HepG2 (cell line): ENCODE results near the gene NKAIN4. TPM values are rescaled to one million over a fixed set of nuclear protein-coding genes. Genes with fewer than 3 reads are reported as not detected.

Experiments
- ATAC-seq: fragments of 200-7000 bp; cut with Tn5 transposase; 3 replicates; pipeline ENCODE4 v1.9.1; 2020; ENCODE audit warnings: mild to moderate bottlenecking, moderate library complexity
- BruUV-seq: library from RNA; stranded (reverse); fragments of 400-500 nt; replicated peaks from 2 replicates; lab custom pipeline; 2021; lab: Mats Ljungman, UMichigan
- CTCF ChIA-PET: fragments of 300-600 bp; formaldehyde crosslinking; extraction: SDS; loops from one replicate; lab custom pipeline; 2021; ENCODE audit warnings: low total read pairs, inconsistent platforms, low intra/inter-chr PET ratio; lab: Yijun Ruan, JAX
- POLR2A ChIA-PET: fragments of 350-600 bp; sonication (Branson Sonifier 250); formaldehyde crosslinking; loops from one replicate; lab custom pipeline; 2020; ENCODE audit warnings: antibody characterized with exemption, inconsistent platforms; lab: Yijun Ruan, JAX
- DNase-seq: peaks from one replicate; pipeline ENCODE4 v3.0.0-alpha.2; 2015; ENCODE audit warnings: low spot score
- FAIRE-seq: peaks from 3 replicates; lab custom pipeline; 2011; peaks lifted over from hg19 to GRCh38; lab: Jason Lieb, UNC
- H2AFZ ChIP-seq: one replicate; pipeline ENCODE4 v1.6.1; 2011; ENCODE audit warnings: low read length, inconsistent platforms
- H3K27ac ChIP-seq: fragments of 300-600 bp; 3 replicates; pipeline ENCODE4 v1.8.0; 2011; ENCODE audit warnings: mixed run types, mild to moderate bottlenecking, mixed read lengths, low read length, inconsistent platforms; ENCODE audit not compliant: insufficient read depth; ENCODE audit errors: extremely low read length
- H3K27me3 ChIP-seq, 2 experiments: fragments of 200-600 bp in 1 of 2; 2 replicates in 1 of 2; 3 replicates in 1 of 2; pipeline versions ENCODE4 v1.6.0 to v1.8.0; 2011; ENCODE audit warnings: low read length in 2 of 2, mild to moderate bottlenecking in 2 of 2, moderate library complexity in 2 of 2, inconsistent platforms in 1 of 2; ENCODE audit not compliant: insufficient read depth in 2 of 2, control insufficient read depth in 1 of 2
- H3K36me3 ChIP-seq, 2 experiments: fragments of 200-600 bp in 1 of 2; replicated peaks in 1 of 2; 2 replicates in 1 of 2; 3 replicates in 1 of 2; pipeline versions ENCODE4 v1.5.1 to v1.8.0; 2011; ENCODE audit warnings: low read length in 2 of 2, inconsistent platforms in 1 of 2; ENCODE audit not compliant: insufficient read depth in 2 of 2, control insufficient read depth in 1 of 2
- H3K4me1 ChIP-seq: 2 replicates; pipeline ENCODE4 v1.5.1; 2012; ENCODE audit warnings: low read length, inconsistent platforms; ENCODE audit not compliant: insufficient read depth
- H3K4me2 ChIP-seq: 2 replicates; pipeline ENCODE4 v1.6.0; 2011; ENCODE audit warnings: low read depth, low read length, inconsistent platforms
- H3K4me3 ChIP-seq, 3 experiments: fragments of 200-600 bp in 1 of 3; sonication (generic), shearing (Covaris generic) in 1 of 3; replicated peaks in 1 of 3; 2 replicates each; pipeline ENCODE4 v1.5.1; 2011 to 2016; ENCODE audit warnings: low read length in 3 of 3, inconsistent platforms in 2 of 3, low read depth in 2 of 3, mild to moderate bottlenecking in 2 of 3, control low read depth in 1 of 3, mixed read lengths in 1 of 3; ENCODE audit not compliant: insufficient read depth in 1 of 3
- H3K79me2 ChIP-seq: one replicate; pipeline ENCODE4 v1.6.1; 2011; ENCODE audit warnings: low read length, inconsistent platforms; ENCODE audit not compliant: insufficient read depth
- H3K9ac ChIP-seq: 2 replicates; pipeline ENCODE4 v1.6.0; 2011; ENCODE audit warnings: mild to moderate bottlenecking, low read depth, low read length, inconsistent platforms; ENCODE audit not compliant: insufficient read depth
- H3K9me3 ChIP-seq: 2 replicates; pipeline ENCODE4 v1.5.1; 2012; ENCODE audit warnings: mild to moderate bottlenecking, low read length
- H4K20me1 ChIP-seq: 2 replicates; pipeline ENCODE4 v1.6.0; 2011; ENCODE audit warnings: inconsistent platforms, mild to moderate bottlenecking, low read length, moderate library complexity; ENCODE audit not compliant: insufficient read depth
- CBX2 ChIP-seq, 2 experiments: fragments of 200-600 bp in 1 of 2; sonication (generic); formaldehyde crosslinking in 1 of 2; IDR thresholded peaks; 2 replicates each; pipeline versions ENCODE4 v1.7.0 to v1.8.1; 2018 to 2022; ENCODE audit warnings: low read depth in 2 of 2, low read length in 1 of 2, mild to moderate bottlenecking in 1 of 2, missing genetic modification reagents in 1 of 2
- RBFOX2 ChIP-seq: fragments of 200-400 bp; formaldehyde crosslinking; IDR thresholded peaks from 2 replicates; pipeline ENCODE4 v1.6.1; 2017; ENCODE audit warnings: low read depth, mild to moderate bottlenecking, low read length
- RBM22 ChIP-seq: fragments of 200-400 bp; formaldehyde crosslinking; optimal IDR thresholded peaks from 2 replicates; pipeline ENCODE3; 2017; ENCODE audit warnings: mild to moderate bottlenecking, low read length, moderate library complexity
- XBP1 ChIP-seq: sonication (generic); formaldehyde crosslinking; IDR thresholded peaks from 2 replicates; pipeline ENCODE4 v1.5.0; 2020; ENCODE audit warnings: missing genetic modification reagents
- XRCC5 ChIP-seq: fragments of 200-400 bp; formaldehyde crosslinking; optimal IDR thresholded peaks from 2 replicates; pipeline ENCODE3; 2017; ENCODE audit warnings: mild to moderate bottlenecking, low read length
- ZBTB38 ChIP-seq: sonication (generic); formaldehyde crosslinking; IDR thresholded peaks from 2 replicates; pipeline ENCODE4 v1.5.1; 2020; ENCODE audit warnings: mild to moderate bottlenecking, missing genetic modification reagents
- ZFX ChIP-seq: sonication (generic); formaldehyde crosslinking; IDR thresholded peaks from 2 replicates; pipeline ENCODE4 v1.4.0; 2020; ENCODE audit warnings: mild to moderate bottlenecking, low read depth, missing genetic modification reagents, moderate library complexity
- ZKSCAN5 ChIP-seq: sonication (generic); formaldehyde crosslinking; IDR thresholded peaks from 2 replicates; pipeline ENCODE4 v1.5.1; 2020; ENCODE audit warnings: mild to moderate bottlenecking, missing genetic modification reagents
- ZNF274 ChIP-seq: sonication (generic); formaldehyde crosslinking; IDR thresholded peaks from 2 replicates; pipeline ENCODE4 v1.5.1; 2020; ENCODE audit warnings: mild to moderate bottlenecking, missing genetic modification reagents
- ZNF354B ChIP-seq: sonication (generic); formaldehyde crosslinking; IDR thresholded peaks from 2 replicates; pipeline ENCODE4 v1.8.0; 2022; ENCODE audit warnings: mild to moderate bottlenecking, missing genetic modification reagents
- ZNF850 ChIP-seq: sonication (generic); formaldehyde crosslinking; conservative IDR thresholded peaks from 2 replicates; pipeline ENCODE4 v1.9.0; 2021; ENCODE audit warnings: mild to moderate bottlenecking, missing genetic modification reagents
- WGBS: methylation state at CpG from one replicate; pipeline ENCODE4 v1.1.6; 2017; ENCODE audit warnings: low lambda C conversion rate; 5-methylcytosine and 5-hydroxymethylcytosine counted together
- in situ Hi-C: cut with HindIII; loops from 2 replicates; pipeline ENCODE4 v1.10.0; 2017; ENCODE audit warnings: low pct_unique_long_range_greater_than_20kb; ENCODE audit not compliant: extremely low pct_ligation_motif_present
- intact Hi-C: fragments of 100-400 bp; cut with micrococcal nuclease; formaldehyde crosslinking; loops from one replicate; pipeline ENCODE4 v1.10.0; 2022; ENCODE audit not compliant: unreplicated experiment
- polyA plus RNA-seq, 8 experiments: library from polyadenylated mRNA; depleted of rRNA in 3 of 8; stranded (reverse) in 7 of 8; unstranded in 1 of 8; fragments of >200 nt; fragmentation: Illumina TruSeq in 4 of 8; extraction: Trizol in 4 of 8; gene quantifications; 2 replicates each; pipeline versions ENCODE4 v1.2.1 to v1.2.3, GENCODE V29; 2011 to 2016; ENCODE audit warnings: low read depth in 4 of 8, missing spikeins in 1 of 8, mixed read lengths in 1 of 8; ENCODE audit not compliant: insufficient read depth in 1 of 8
- total RNA-seq, 5 experiments: library from RNA; depleted of rRNA; stranded (reverse); fragments of >200 nt; fragmentation: Illumina TruSeq; extraction: Trizol; gene quantifications; 2 replicates each; pipeline ENCODE4 v1.2.3, GENCODE V29; 2016; ENCODE audit warnings: low read depth in 1 of 5
- TF ChIP-seq, protein P1 (sequence below): sonication (generic); formaldehyde crosslinking; IDR thresholded peaks from 2 replicates; pipeline ENCODE4 v1.9.0; 2021; ENCODE audit warnings: missing genetic modification reagents, borderline replicate concordance
- TF ChIP-seq, protein P2 (sequence below): sonication (generic); formaldehyde crosslinking; IDR thresholded peaks from 2 replicates; pipeline ENCODE4 v1.9.0; 2021; ENCODE audit warnings: missing genetic modification reagents, borderline replicate concordance
- TF ChIP-seq, protein P3 (sequence below): sonication (generic); formaldehyde crosslinking; IDR thresholded peaks from 2 replicates; pipeline ENCODE4 v1.4.0; 2020; ENCODE audit warnings: mild to moderate bottlenecking, missing genetic modification reagents
- TF ChIP-seq, protein P4 (sequence below): fragments of 450-650 bp; IDR thresholded peaks from 2 replicates; pipeline ENCODE4 v1.6.1; 2016
- TF ChIP-seq, protein P5 (sequence below): IDR thresholded peaks from 2 replicates; pipeline ENCODE4 v1.6.1; 2016; ENCODE audit warnings: missing compliant biosample characterization, missing genetic modification reagents, borderline replicate concordance

The NKAIN4 gene
- total and polyA plus RNA-seq, 2 of the 13 experiments (the other 11 are each of a cell fraction or from before 2014, with no cell fraction given): not detected

DNA sequence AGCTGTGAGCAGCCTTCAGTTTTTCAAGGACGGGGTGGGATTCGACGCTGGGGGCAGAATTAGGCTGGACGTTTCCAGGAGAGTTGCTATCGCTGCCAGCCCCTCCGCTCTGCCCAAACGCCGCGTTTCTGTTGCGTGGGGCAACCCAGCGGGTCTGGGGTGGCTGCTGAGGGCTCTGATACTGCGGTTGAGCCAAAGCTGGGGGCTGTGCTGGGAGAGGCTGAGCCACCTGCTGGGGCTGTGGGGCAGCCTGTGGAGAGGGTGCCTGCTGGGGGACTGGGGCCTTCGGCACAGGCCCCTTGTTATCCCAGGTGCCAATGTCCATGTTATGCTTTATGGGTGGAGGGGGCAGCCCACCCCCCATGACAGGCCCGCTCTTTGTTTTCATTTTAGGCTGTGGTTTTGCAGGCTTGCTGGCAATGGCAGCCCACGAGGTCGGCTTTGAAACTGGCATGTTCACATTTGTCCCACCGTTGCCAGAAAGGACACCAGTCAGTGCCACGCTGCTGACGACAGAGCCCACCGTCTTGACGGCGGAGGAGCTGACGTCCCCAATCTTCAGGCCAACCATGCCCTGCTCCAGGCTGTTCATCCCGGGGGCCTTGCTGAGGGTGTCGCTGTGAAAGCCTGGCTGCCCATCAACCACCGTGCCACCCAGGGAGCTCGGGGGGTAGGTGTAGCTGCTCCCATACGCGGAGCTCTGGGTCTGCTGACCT, 51.3 kb downstream of the NKAIN4 start (continued):
- TF ChIP-seq, protein P1, sequence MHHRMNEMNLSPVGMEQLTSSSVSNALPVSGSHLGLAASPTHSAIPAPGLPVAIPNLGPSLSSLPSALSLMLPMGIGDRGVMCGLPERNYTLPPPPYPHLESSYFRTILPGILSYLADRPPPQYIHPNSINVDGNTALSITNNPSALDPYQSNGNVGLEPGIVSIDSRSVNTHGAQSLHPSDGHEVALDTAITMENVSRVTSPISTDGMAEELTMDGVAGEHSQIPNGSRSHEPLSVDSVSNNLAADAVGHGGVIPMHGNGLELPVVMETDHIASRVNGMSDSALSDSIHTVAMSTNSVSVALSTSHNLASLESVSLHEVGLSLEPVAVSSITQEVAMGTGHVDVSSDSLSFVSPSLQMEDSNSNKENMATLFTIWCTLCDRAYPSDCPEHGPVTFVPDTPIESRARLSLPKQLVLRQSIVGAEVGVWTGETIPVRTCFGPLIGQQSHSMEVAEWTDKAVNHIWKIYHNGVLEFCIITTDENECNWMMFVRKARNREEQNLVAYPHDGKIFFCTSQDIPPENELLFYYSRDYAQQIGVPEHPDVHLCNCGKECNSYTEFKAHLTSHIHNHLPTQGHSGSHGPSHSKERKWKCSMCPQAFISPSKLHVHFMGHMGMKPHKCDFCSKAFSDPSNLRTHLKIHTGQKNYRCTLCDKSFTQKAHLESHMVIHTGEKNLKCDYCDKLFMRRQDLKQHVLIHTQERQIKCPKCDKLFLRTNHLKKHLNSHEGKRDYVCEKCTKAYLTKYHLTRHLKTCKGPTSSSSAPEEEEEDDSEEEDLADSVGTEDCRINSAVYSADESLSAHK (CRISPR knock-in tag): no peak
- TF ChIP-seq RBFOX2: 0 out of 2 replicates have a peak, but pooled peaks have one; percentile 37
- TF ChIP-seq, all 625 proteins: peak for 4

DNA sequence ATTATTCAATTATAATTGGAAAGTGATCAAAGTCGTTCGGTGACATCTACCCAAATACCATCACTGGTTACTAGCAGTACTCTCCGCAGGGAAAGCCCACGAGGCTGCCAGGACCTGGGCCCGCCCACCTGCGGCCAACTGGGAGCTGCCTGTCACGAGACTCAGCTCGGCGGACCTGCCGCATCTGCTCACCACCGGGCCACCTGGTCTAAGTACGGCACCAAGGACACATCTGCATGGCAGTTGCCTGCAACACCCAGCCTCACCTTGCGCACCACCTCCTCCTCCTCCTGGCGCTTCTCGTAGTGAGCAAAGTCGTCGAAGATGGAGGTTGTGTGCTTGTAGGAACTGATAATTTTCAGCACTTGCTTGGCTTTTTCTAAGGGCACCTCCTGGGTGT, 52.2 kb downstream of the NKAIN4 start:
- intact Hi-C loops: no loop called here
- 97% methylated on average over 17 of the region's 17 CpGs for WGBS
- Histone ChIP-seq H3K4me1 (peaks cover 30% of the 10 kb centered on the region), H3K9ac (no peak overlapping the region), H3K9me3 (no peaks in the 10 kb centered on the region), H3K27me3 (no peaks in the 10 kb centered on the region), H2AFZ (no peak overlapping the region), H3K4me2 (no peak overlapping the region), H4K20me1 (peaks cover 85% of the 10 kb centered on the region), H3K27ac (no peak overlapping the region), H3K4me3 (no peak overlapping the region), H3K79me2 (peaks cover 72% of the 10 kb centered on the region), H3K36me3 (peaks cover 61 to 81% of the 10 kb centered on the region in 2 experiments)
- POLR2A ChIA-PET: no interaction called here
- no TSS peak for BruUV-seq
- no peak for ATAC-seq
- in situ Hi-C loops: no loop called here
- no peak for DNase-seq
- CTCF ChIA-PET: no interaction called here
- FAIRE-seq: no peak
- TF ChIP-seq ZKSCAN5 (no peak), ZNF354B (no peak), CBX2 (IDR thresholded peaks at IDR 0.05; ENCODE audit: low read depth, low read length) (no peak), CBX2 (CRISPR knock-in tag; IDR thresholded peaks at IDR 0.05; ENCODE audit: low read depth) (no peak), XRCC5 (no peak), ZBTB38 (peak; percentile 48; the same call in 1 of the 2 replicates), ZFX (CRISPR knock-in tag) (no peak), RBM22 (peak; percentile 39), XBP1 (CRISPR knock-in tag) (no peak), ZNF850 (CRISPR knock-in tag) (no peak), ZNF274 (CRISPR knock-in tag) (no peak)
- TF ChIP-seq, protein P2, sequence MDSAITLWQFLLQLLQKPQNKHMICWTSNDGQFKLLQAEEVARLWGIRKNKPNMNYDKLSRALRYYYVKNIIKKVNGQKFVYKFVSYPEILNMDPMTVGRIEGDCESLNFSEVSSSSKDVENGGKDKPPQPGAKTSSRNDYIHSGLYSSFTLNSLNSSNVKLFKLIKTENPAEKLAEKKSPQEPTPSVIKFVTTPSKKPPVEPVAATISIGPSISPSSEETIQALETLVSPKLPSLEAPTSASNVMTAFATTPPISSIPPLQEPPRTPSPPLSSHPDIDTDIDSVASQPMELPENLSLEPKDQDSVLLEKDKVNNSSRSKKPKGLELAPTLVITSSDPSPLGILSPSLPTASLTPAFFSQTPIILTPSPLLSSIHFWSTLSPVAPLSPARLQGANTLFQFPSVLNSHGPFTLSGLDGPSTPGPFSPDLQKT: no peak
- TF ChIP-seq, protein P3, sequence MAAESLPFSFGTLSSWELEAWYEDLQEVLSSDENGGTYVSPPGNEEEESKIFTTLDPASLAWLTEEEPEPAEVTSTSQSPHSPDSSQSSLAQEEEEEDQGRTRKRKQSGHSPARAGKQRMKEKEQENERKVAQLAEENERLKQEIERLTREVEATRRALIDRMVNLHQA (CRISPR knock-in tag): no peak
- TF ChIP-seq, protein P4, sequence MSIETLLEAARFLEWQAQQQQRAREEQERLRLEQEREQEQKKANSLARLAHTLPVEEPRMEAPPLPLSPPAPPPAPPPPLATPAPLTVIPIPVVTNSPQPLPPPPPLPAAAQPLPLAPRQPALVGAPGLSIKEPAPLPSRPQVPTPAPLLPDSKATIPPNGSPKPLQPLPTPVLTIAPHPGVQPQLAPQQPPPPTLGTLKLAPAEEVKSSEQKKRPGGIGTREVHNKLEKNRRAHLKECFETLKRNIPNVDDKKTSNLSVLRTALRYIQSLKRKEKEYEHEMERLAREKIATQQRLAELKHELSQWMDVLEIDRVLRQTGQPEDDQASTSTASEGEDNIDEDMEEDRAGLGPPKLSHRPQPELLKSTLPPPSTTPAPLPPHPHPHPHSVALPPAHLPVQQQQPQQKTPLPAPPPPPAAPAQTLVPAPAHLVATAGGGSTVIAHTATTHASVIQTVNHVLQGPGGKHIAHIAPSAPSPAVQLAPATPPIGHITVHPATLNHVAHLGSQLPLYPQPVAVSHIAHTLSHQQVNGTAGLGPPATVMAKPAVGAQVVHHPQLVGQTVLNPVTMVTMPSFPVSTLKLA: no peak
- TF ChIP-seq, protein P5, sequence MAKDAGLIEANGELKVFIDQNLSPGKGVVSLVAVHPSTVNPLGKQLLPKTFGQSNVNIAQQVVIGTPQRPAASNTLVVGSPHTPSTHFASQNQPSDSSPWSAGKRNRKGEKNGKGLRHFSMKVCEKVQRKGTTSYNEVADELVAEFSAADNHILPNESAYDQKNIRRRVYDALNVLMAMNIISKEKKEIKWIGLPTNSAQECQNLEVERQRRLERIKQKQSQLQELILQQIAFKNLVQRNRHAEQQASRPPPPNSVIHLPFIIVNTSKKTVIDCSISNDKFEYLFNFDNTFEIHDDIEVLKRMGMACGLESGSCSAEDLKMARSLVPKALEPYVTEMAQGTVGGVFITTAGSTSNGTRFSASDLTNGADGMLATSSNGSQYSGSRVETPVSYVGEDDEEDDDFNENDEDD (CRISPR knock-in tag): no peak
